ENCODE results near the gene UBR1.
"Not testable (repeated sequence)": the region's sequence is repeated elsewhere in the genome, so short reads cannot be mapped to it uniquely, and the experiment has no call there.

UBR1 gene

GRCh38 chr15:42971830-42972229, 134.0 kb downstream of the UBR1 start:
- Histone ChIP-seq H4K20me1 (ENCODE audit: insufficient read depth) (no peaks in the 10 kb centered on the region), H3K4me2 (no peak overlapping the region), H3K27me3 (ENCODE audit: insufficient read depth, low read depth) (no peaks in the 10 kb centered on the region), H3K4me3 (IDR thresholded peaks at IDR 0.05; ENCODE audit: insufficient read depth, low read depth, low read length) (no peak overlapping the region), H3K36me3 (ENCODE audit: insufficient read depth) (no peaks in the 10 kb centered on the region), H3K4me1 (ENCODE audit: low read depth, poor library complexity, severe bottlenecking) (no peaks in the 10 kb centered on the region), H3K27ac (no peak overlapping the region), H3K9ac (no peak overlapping the region), H3K79me2 (ENCODE audit: insufficient read depth, low read depth) (no peaks in the 10 kb centered on the region), H2AFZ (ENCODE audit: low read depth) (no peak overlapping the region)
- TF ChIP-seq CTCF (conservative IDR thresholded peaks at IDR 0.05; ENCODE audit: low read depth, low read length): no peak

GRCh38 chr15:42964476-42964875, 141.4 kb downstream of the UBR1 start:
- Histone ChIP-seq H2AFZ (ENCODE audit: low read depth) (no peak overlapping the region), H3K27ac (no peak overlapping the region), H3K4me2 (no peak overlapping the region), H3K27me3 (ENCODE audit: insufficient read depth, low read depth) (no peaks in the 10 kb centered on the region), H3K4me1 (ENCODE audit: low read depth, poor library complexity, severe bottlenecking) (no peaks in the 10 kb centered on the region), H3K4me3 (IDR thresholded peaks at IDR 0.05; ENCODE audit: insufficient read depth, low read depth, low read length) (no peak overlapping the region), H4K20me1 (ENCODE audit: insufficient read depth) (no peaks in the 10 kb centered on the region), H3K36me3 (ENCODE audit: insufficient read depth) (no peaks in the 10 kb centered on the region), H3K79me2 (ENCODE audit: insufficient read depth, low read depth) (no peaks in the 10 kb centered on the region), H3K9ac (no peak overlapping the region)
- no peak for TF ChIP-seq CTCF (conservative IDR thresholded peaks at IDR 0.05; ENCODE audit: low read depth, low read length)

GRCh38 chr15:42955518-42955917, 150.3 kb downstream of the UBR1 start:
- no peaks in the 10 kb centered on the region for H4K20me1 ChIP-seq (ENCODE audit: insufficient read depth)
- H3K27ac ChIP-seq: no peak overlapping the region
- H3K27me3 ChIP-seq (ENCODE audit: insufficient read depth, low read depth): no peaks in the 10 kb centered on the region
- peaks cover 9% of the 10 kb centered on the region for H3K4me1 ChIP-seq (ENCODE audit: low read depth, poor library complexity, severe bottlenecking)
- H3K79me2 ChIP-seq (ENCODE audit: insufficient read depth, low read depth): no peaks in the 10 kb centered on the region
- TF ChIP-seq CTCF (conservative IDR thresholded peaks at IDR 0.05; ENCODE audit: low read depth, low read length): no peak
- no peak overlapping the region for H2AFZ ChIP-seq (ENCODE audit: low read depth)
- H3K4me3 ChIP-seq (IDR thresholded peaks at IDR 0.05; ENCODE audit: insufficient read depth, low read depth, low read length): no peak overlapping the region
- no peak overlapping the region for H3K4me2 ChIP-seq
- H3K9ac ChIP-seq: no peak overlapping the region
- H3K36me3 ChIP-seq (ENCODE audit: insufficient read depth): no peaks in the 10 kb centered on the region

DNA sequence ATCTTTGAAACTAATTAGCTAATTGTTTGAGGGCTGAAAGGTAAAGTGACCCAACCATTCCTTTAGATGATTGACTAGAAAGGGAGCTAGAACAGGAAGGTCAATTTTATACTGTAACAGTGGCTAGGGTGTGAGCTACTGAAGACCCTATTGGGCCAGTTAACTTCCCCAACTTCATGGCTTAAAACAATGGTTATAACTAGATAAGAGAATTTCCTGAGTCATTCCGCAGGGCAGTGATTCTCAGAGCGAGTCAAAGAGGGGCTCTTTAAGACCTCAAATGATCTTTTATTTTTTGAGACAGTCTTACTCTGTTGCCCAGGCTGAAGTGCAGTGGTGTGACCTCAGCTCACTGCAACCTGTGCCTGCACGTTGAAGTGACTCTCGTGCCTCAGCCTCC, 151.5 kb downstream of the UBR1 start:
- Histone ChIP-seq H4K20me1 (ENCODE audit: insufficient read depth) (no peaks in the 10 kb centered on the region), H3K36me3 (ENCODE audit: insufficient read depth) (no peaks in the 10 kb centered on the region), H3K4me1 (ENCODE audit: low read depth, poor library complexity, severe bottlenecking) (peaks cover 9% of the 10 kb centered on the region), H3K9ac (no peak overlapping the region), H3K79me2 (ENCODE audit: insufficient read depth, low read depth) (no peaks in the 10 kb centered on the region), H2AFZ (ENCODE audit: low read depth) (no peak overlapping the region), H3K4me3 (IDR thresholded peaks at IDR 0.05; ENCODE audit: insufficient read depth, low read depth, low read length) (no peak overlapping the region), H3K27me3 (ENCODE audit: insufficient read depth, low read depth) (no peaks in the 10 kb centered on the region), H3K4me2 (no peak overlapping the region), H3K27ac (no peak overlapping the region)
- no peak for TF ChIP-seq CTCF (conservative IDR thresholded peaks at IDR 0.05; ENCODE audit: low read depth, low read length)

- H4K20me1 ChIP-seq (ENCODE audit: insufficient read depth); H3K79me2 ChIP-seq (ENCODE audit: insufficient read depth, low read depth); H3K36me3 ChIP-seq (ENCODE audit: insufficient read depth); H3K9ac ChIP-seq; H3K4me1 ChIP-seq (ENCODE audit: low read depth, poor library complexity, severe bottlenecking); H2AFZ ChIP-seq (ENCODE audit: low read depth); H3K27ac ChIP-seq; H3K4me3 ChIP-seq (IDR thresholded peaks at IDR 0.05; ENCODE audit: insufficient read depth, low read depth, low read length); H3K27me3 ChIP-seq (ENCODE audit: insufficient read depth, low read depth); H3K4me2 ChIP-seq: not testable (repeated sequence)
These were observed 156.9 kb downstream of the UBR1 start for GRCh38 chr15:42948898-42949297.

Data from KMS-11 (cell line).